Tibial nerve (tissue), 3 donors: ENCODE measurements around the gene PRSS38.

Experiments
- POLR2A ChIP-seq, 2 donors: fragments of 450-650 bp; IDR thresholded peaks; one replicate each; pipeline ENCODE4 v1.6.1; 2017; ENCODE audit warnings: antibody characterized with exemption in 2 of 2, mild to moderate bottlenecking in 2 of 2, moderate library complexity in 2 of 2
- TF ChIP-seq, protein P1 (sequence below), 5 experiments: fragments of 200-600 bp in 3 of 5; fragments of 450-650 bp in 2 of 5; sonication (generic) in 3 of 5; IDR thresholded peaks; one replicate each; pipeline ENCODE4 v1.5.1; 2016 to 2019; ENCODE audit warnings: antibody characterized with exemption in 5 of 5, mild to moderate bottlenecking in 3 of 5, moderate library complexity in 2 of 5

DNA sequence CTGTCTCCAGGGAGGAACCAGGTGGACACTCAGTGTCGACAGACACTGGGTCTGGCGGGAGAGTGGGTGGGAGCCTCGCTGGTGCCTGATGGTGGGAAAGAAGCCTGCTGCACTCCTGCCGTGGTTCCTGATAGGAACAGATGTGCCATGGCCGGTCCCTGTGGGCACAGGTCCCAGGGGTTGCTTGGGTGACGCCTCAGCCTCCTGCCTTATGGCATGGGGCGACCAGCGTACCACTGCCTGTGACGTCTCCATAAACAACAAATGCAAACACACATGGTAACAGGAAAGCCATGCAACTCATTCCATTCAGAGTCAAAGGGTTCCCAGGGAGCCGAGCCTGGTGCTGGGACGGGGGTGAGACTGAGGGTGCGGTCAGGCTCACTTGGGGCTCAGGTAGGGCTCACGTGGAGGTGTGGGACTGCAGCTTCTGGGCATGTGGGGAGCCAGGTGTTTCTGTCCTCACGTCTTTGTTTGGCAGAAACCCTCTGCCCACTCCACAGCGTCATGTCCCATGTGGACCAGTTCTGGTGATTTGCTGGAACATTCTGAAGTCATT is 45.5 kb upstream of the PRSS38 start:
- no peak for TF ChIP-seq POLR2A (IDR thresholded peaks at IDR 0.05)
- TF ChIP-seq, protein P1, sequence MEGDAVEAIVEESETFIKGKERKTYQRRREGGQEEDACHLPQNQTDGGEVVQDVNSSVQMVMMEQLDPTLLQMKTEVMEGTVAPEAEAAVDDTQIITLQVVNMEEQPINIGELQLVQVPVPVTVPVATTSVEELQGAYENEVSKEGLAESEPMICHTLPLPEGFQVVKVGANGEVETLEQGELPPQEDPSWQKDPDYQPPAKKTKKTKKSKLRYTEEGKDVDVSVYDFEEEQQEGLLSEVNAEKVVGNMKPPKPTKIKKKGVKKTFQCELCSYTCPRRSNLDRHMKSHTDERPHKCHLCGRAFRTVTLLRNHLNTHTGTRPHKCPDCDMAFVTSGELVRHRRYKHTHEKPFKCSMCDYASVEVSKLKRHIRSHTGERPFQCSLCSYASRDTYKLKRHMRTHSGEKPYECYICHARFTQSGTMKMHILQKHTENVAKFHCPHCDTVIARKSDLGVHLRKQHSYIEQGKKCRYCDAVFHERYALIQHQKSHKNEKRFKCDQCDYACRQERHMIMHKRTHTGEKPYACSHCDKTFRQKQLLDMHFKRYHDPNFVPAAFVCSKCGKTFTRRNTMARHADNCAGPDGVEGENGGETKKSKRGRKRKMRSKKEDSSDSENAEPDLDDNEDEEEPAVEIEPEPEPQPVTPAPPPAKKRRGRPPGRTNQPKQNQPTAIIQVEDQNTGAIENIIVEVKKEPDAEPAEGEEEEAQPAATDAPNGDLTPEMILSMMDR (IDR thresholded peaks at IDR 0.05), result no peak
